Natural killer cell (primary cell): ENCODE measurements around the gene IFNB1. TPM values are rescaled to one million over a fixed set of nuclear protein-coding genes. Genes with fewer than 3 reads are reported as not detected.

Experiments
- ATAC-seq, 3 donors: fragments of 150-1000 bp in 2 of 3; fragments of 200-7000 bp in 1 of 3; cut with Tn5 transposase; 1 replicate in 1 of 3; 2 replicates in 2 of 3; pipeline ENCODE4 v1.10.0; 2021; ENCODE audit warnings: mild to moderate bottlenecking in 2 of 3, moderate library complexity in 2 of 3
- DNase-seq, 2 donors: peaks; one replicate each; pipeline versions ENCODE4 v3.0.0 to v3.0.0-alpha.2; 2013 to 2021; ENCODE audit warnings: mixed read lengths in 1 of 2
- H3K27ac ChIP-seq: one replicate; pipeline ENCODE4 v1.5.1; 2013; ENCODE audit warnings: mild to moderate bottlenecking, low read length
- H3K27me3 ChIP-seq: one replicate; pipeline ENCODE4 v1.6.1; 2013; ENCODE audit warnings: low read length; ENCODE audit not compliant: control insufficient read depth, insufficient read depth
- H3K36me3 ChIP-seq: one replicate; pipeline ENCODE4 v1.6.1; 2013; ENCODE audit warnings: low read length; ENCODE audit not compliant: control insufficient read depth, insufficient read depth
- H3K4me1 ChIP-seq: one replicate; pipeline ENCODE4 v1.6.1; 2013; ENCODE audit warnings: low read length; ENCODE audit not compliant: control insufficient read depth, insufficient read depth
- H3K4me3 ChIP-seq: one replicate; pipeline ENCODE4 v1.5.1; 2013; ENCODE audit warnings: low read length
- H3K9me3 ChIP-seq: one replicate; pipeline ENCODE4 v1.6.1; 2013; ENCODE audit warnings: low read length; ENCODE audit not compliant: control insufficient read depth, insufficient read depth
- H3K27ac Mint-ChIP-seq, 2 donors: one replicate each; pipeline ENCODE4 v1.8.0; 2022; ENCODE audit warnings: mild to moderate bottlenecking in 2 of 2, mixed read lengths in 2 of 2, moderate library complexity in 1 of 2
- H3K27me3 Mint-ChIP-seq, 2 donors: one replicate each; pipeline ENCODE4 v1.8.0; 2022; ENCODE audit warnings: low read depth in 2 of 2, mixed read lengths in 2 of 2
- H3K36me3 Mint-ChIP-seq: one replicate; pipeline ENCODE4 v1.8.0; 2022; ENCODE audit warnings: mixed read lengths
- H3K4me1 Mint-ChIP-seq, 2 donors: one replicate each; pipeline ENCODE4 v1.8.0; 2022; ENCODE audit warnings: mixed read lengths in 2 of 2
- H3K4me3 Mint-ChIP-seq: one replicate; pipeline ENCODE4 v1.8.0; 2022; ENCODE audit warnings: mild to moderate bottlenecking, moderate library complexity, mixed read lengths
- H3K9me3 Mint-ChIP-seq, 2 donors: one replicate each; pipeline ENCODE4 v1.8.0; 2022; ENCODE audit warnings: mixed read lengths in 2 of 2
- CTCF ChIP-seq: fragments of 200-600 bp; IDR thresholded peaks from one replicate; pipeline ENCODE4 v1.8.0; 2022; ENCODE audit warnings: antibody characterized with exemption
- WGBS: methylation state at CpG from one replicate; pipeline ENCODE4 v1.1.7; 2013; ENCODE audit warnings: missing lambda C conversion rate; ENCODE audit not compliant: insufficient coverage; 5-methylcytosine and 5-hydroxymethylcytosine counted together
- intact Hi-C: fragments of 100-400 bp; cut with micrococcal nuclease; formaldehyde crosslinking; loops from one replicate; pipeline ENCODE4 v1.14.2; 2022
- total RNA-seq, 4 donors: library from RNA; stranded (reverse); fragments of 120-200 nt in 1 of 4; gene quantifications; one replicate each; pipeline versions ENCODE4 v1.2.3 to v1.2.4, GENCODE V29; 2013 to 2022

IFNB1 gene
- total RNA-seq, 3 donors from 2014 or later (not counting 1 experiment from before 2014, with no cell fraction given), result not detected

- 100% methylated on average over 1 of the region's 1 CpG for WGBS
- Histone ChIP-seq H3K4me3 (no peak overlapping the region), H3K36me3 (no peaks in the 10 kb centered on the region), H3K4me1 (no peaks in the 10 kb centered on the region), H3K27ac (no peak overlapping the region), H3K27me3 (no peaks in the 10 kb centered on the region), H3K9me3 (peaks cover 8% of the 10 kb centered on the region)
- no peaks in the 10 kb centered on the region for H3K27me3 Mint-ChIP-seq
- H3K27ac Mint-ChIP-seq, result no peak overlapping the region
- no peak overlapping the region for H3K4me3 Mint-ChIP-seq
- H3K4me1 Mint-ChIP-seq, result peaks cover 7 to 8% of the 10 kb centered on the region in 2 donors
- no peaks in the 10 kb centered on the region for H3K36me3 Mint-ChIP-seq
- TF ChIP-seq CTCF, result no peak
- no peaks in the 10 kb centered on the region for H3K9me3 Mint-ChIP-seq
- ATAC-seq, result no peak
- intact Hi-C loops, result no loop called here
- DNase-seq, result no peak
Measured at GRCh38 chr9:21086538-21086937, 8.8 kb upstream of the IFNB1 start.

GRCh38 chr9:21085005-21085404, 7.3 kb upstream of the IFNB1 start:
- Histone ChIP-seq H3K9me3 (peaks cover 8% of the 10 kb centered on the region), H3K36me3 (no peaks in the 10 kb centered on the region), H3K27ac (no peak overlapping the region), H3K4me3 (no peak overlapping the region), H3K4me1 (no peaks in the 10 kb centered on the region), H3K27me3 (no peaks in the 10 kb centered on the region)
- Mint-ChIP-seq H3K9me3 (no peaks in the 10 kb centered on the region), H3K27me3 (no peaks in the 10 kb centered on the region), H3K36me3 (no peaks in the 10 kb centered on the region), H3K4me3 (no peak overlapping the region), H3K4me1 (peaks cover 7 to 19% of the 10 kb centered on the region in 2 donors), H3K27ac (no peak overlapping the region)
- DNase-seq (no peak), ATAC-seq (no peak)
- intact Hi-C loops, result no loop called here
- TF ChIP-seq CTCF, result no peak
- no CpG with 5 or more reads among the region's 1 CpG for WGBS

- H3K36me3 ChIP-seq, result no peaks in the 10 kb centered on the region
- ATAC-seq (no peak), DNase-seq (no peak)
- H3K27me3 ChIP-seq, result no peaks in the 10 kb centered on the region
- H3K9me3 Mint-ChIP-seq, result no peaks in the 10 kb centered on the region
- no peak overlapping the region for H3K27ac Mint-ChIP-seq
- intact Hi-C loops, result no loop called here
- H3K27me3 Mint-ChIP-seq, result no peaks in the 10 kb centered on the region
- TF ChIP-seq CTCF, result no peak
- no peak overlapping the region for H3K4me3 Mint-ChIP-seq
- peaks cover 7 to 19% of the 10 kb centered on the region in 2 donors for H3K4me1 Mint-ChIP-seq
- peaks cover 8% of the 10 kb centered on the region for H3K9me3 ChIP-seq
- H3K4me1 ChIP-seq, result no peaks in the 10 kb centered on the region
- no peak overlapping the region for H3K27ac ChIP-seq
- H3K36me3 Mint-ChIP-seq, result no peaks in the 10 kb centered on the region
- H3K4me3 ChIP-seq, result no peak overlapping the region
Measured at GRCh38 chr9:21084242-21084850, 6.6 kb upstream of the IFNB1 start.

- Mint-ChIP-seq H3K36me3 (no peaks in the 10 kb centered on the region), H3K27me3 (no peaks in the 10 kb centered on the region), H3K9me3 (no peaks in the 10 kb centered on the region), H3K4me1 (peaks cover 14 to 26% of the 10 kb centered on the region in 2 donors), H3K4me3 (no peak overlapping the region), H3K27ac (peak overlapping the region in 1 of 2 donors; percentile 29)
- Histone ChIP-seq H3K27me3 (no peaks in the 10 kb centered on the region), H3K4me1 (peaks cover 4% of the 10 kb centered on the region), H3K4me3 (no peak overlapping the region), H3K36me3 (no peaks in the 10 kb centered on the region), H3K27ac (no peak overlapping the region), H3K9me3 (peaks cover 6% of the 10 kb centered on the region)
- ATAC-seq (no peak), DNase-seq (no peak)
- 58% methylated on average over 3 of the region's 4 CpGs for WGBS
- intact Hi-C loops, result no loop called here
- no peak for TF ChIP-seq CTCF
Measured at GRCh38 chr9:21082671-21083070, 4.9 kb upstream of the IFNB1 start.
